Raji (cell line): ENCODE measurements around the gene MED27.

Source experiments
- POLR2A ChIP-seq: IDR thresholded peaks from 2 replicates; pipeline ENCODE4 v1.6.1; 2011; ENCODE audit warnings: low read depth, low read length, control low read depth; ENCODE audit not compliant: insufficient read depth

The MED27 gene

GRCh38 chr9:132039284-132039683 lies 40.4 kb downstream of the MED27 start:
- no peak for TF ChIP-seq POLR2A

GRCh38 chr9:132037458-132037857 lies 42.2 kb downstream of the MED27 start:
- no peak for TF ChIP-seq POLR2A

GRCh38 chr9:132036521-132036920 lies 43.1 kb downstream of the MED27 start:
- TF ChIP-seq POLR2A: no peak

GRCh38 chr9:132035679-132036078 lies 44.0 kb downstream of the MED27 start:
- TF ChIP-seq POLR2A: no peak

GRCh38 chr9:132032238-132032950 lies 47.3 kb downstream of the MED27 start:
- no peak for TF ChIP-seq POLR2A

- no peak for TF ChIP-seq POLR2A
Observed at GRCh38 chr9:132031467-132032237, 48.0 kb downstream of the MED27 start.

- no peak for TF ChIP-seq POLR2A
Observed at GRCh38 chr9:132030626-132031325, 48.9 kb downstream of the MED27 start.

GRCh38 chr9:132027752-132028663 lies 51.7 kb downstream of the MED27 start:
- no peak for TF ChIP-seq POLR2A

- no peak for TF ChIP-seq POLR2A
Observed at GRCh38 chr9:132026932-132027585, 52.6 kb downstream of the MED27 start.

- no peak for TF ChIP-seq POLR2A
Observed at GRCh38 chr9:132025766-132026165, 53.9 kb downstream of the MED27 start.

GRCh38 chr9:132024589-132024988 lies 55.1 kb downstream of the MED27 start:
- TF ChIP-seq POLR2A: no peak

- TF ChIP-seq POLR2A: no peak
Observed at GRCh38 chr9:132023419-132024180, 56.1 kb downstream of the MED27 start.

- TF ChIP-seq POLR2A: no peak
Observed at GRCh38 chr9:132020820-132021510, 58.7 kb downstream of the MED27 start.
